Measurements from ENCODE around the gene APBA2.
"Not testable (repeated sequence)": the region's sequence is repeated elsewhere in the genome, so short reads cannot be mapped to it uniquely, and the experiment has no call there.

APBA2 gene

GRCh38 chr15:29016518-29016917, 130.7 kb downstream of the APBA2 start:
- DNase-seq, result no peak

- DNase-seq, result no peak
These were observed 132.5 kb downstream of the APBA2 start for GRCh38 chr15:29018120-29018805.

GRCh38 chr15:29018995-29019976, 133.5 kb downstream of the APBA2 start:
- no peak for DNase-seq

GRCh38 chr15:29021857-29022256, 136.1 kb downstream of the APBA2 start:
- no peak for DNase-seq

- DNase-seq, result no peak
These were observed 138.9 kb downstream of the APBA2 start for GRCh38 chr15:29024662-29025061.

- not testable (repeated sequence) for DNase-seq
These were observed 139.6 kb downstream of the APBA2 start for GRCh38 chr15:29025411-29025810.

- DNase-seq, result not testable (repeated sequence)
These were observed 142.4 kb downstream of the APBA2 start for GRCh38 chr15:29028158-29028557.

GRCh38 chr15:29029651-29030195, 143.9 kb downstream of the APBA2 start:
- DNase-seq, result no peak

GRCh38 chr15:29031502-29032228, 145.9 kb downstream of the APBA2 start:
- no peak for DNase-seq

- DNase-seq, result no peak
These were observed 146.5 kb downstream of the APBA2 start for GRCh38 chr15:29032229-29032625.

- DNase-seq, result no peak
These were observed 147.0 kb downstream of the APBA2 start for GRCh38 chr15:29032751-29033150.

GRCh38 chr15:29034151-29034550, 148.4 kb downstream of the APBA2 start:
- no peak for DNase-seq

GRCh38 chr15:29034593-29035335, 149.0 kb downstream of the APBA2 start:
- DNase-seq, result no peak

- no peak for DNase-seq
These were observed 149.8 kb downstream of the APBA2 start for GRCh38 chr15:29035336-29036285.

- no peak for DNase-seq
These were observed 152.4 kb downstream of the APBA2 start for GRCh38 chr15:29037997-29038705.

- no peak for DNase-seq
These were observed 153.9 kb downstream of the APBA2 start for GRCh38 chr15:29039466-29040369.

- DNase-seq, result no peak
These were observed 154.6 kb downstream of the APBA2 start for GRCh38 chr15:29040370-29040751.

GRCh38 chr15:29043736-29044502, 158.1 kb downstream of the APBA2 start:
- DNase-seq, result no peak

All from KG1 (cell line).